Body of pancreas (tissue), 4 donors: ENCODE measurements around the gene BHMT2. TPM values are rescaled to one million over a fixed set of nuclear protein-coding genes. Genes with fewer than 3 reads are reported as not detected.

Experiments
- ATAC-seq: fragments of 150-250 bp; one replicate; pipeline ENCODE4 v1.9.1; 2016
- DNase-seq, 4 donors: peaks; one replicate each; pipeline ENCODE4 v3.0.0-alpha.2; 2019
- H3K27ac ChIP-seq, 4 donors: fragments of 200-600 bp; sonication (generic); 1 replicate in 3 of 4; 2 replicates in 1 of 4; pipeline versions ENCODE4 v1.5.1 to v1.6.1; 2016 to 2019; ENCODE audit warnings: mild to moderate bottlenecking in 1 of 4, mixed read lengths in 1 of 4, moderate library complexity in 1 of 4
- H3K27me3 ChIP-seq, 2 donors: fragments of 200-600 bp; sonication (generic); one replicate each; pipeline ENCODE4 v1.6.0; 2016; ENCODE audit warnings: mild to moderate bottlenecking in 1 of 2
- H3K36me3 ChIP-seq, 2 donors: fragments of 200-600 bp; sonication (generic); replicated peaks in 1 of 2; 2 replicates each; pipeline ENCODE4 v1.5.1; 2016; ENCODE audit warnings: low read depth in 2 of 2; ENCODE audit not compliant: insufficient read depth in 1 of 2
- H3K4me1 ChIP-seq: fragments of 200-600 bp; sonication (generic); one replicate; pipeline ENCODE4 v1.6.0; 2016
- H3K4me3 ChIP-seq, 2 donors: fragments of 200-600 bp; sonication (generic); 1 replicate in 1 of 2; 2 replicates in 1 of 2; pipeline ENCODE4 v1.5.1; 2016 to 2019
- H3K9me3 ChIP-seq, 3 donors: fragments of 200-600 bp; sonication (generic); 1 replicate in 2 of 3; 2 replicates in 1 of 3; pipeline ENCODE4 v1.5.1; 2016
- CTCF ChIP-seq, 7 experiments: fragments of 450-650 bp in 4 of 7; fragments of 200-600 bp in 3 of 7; sonication (generic) in 3 of 7; IDR thresholded peaks; one replicate each; pipeline ENCODE4 v1.5.1; 2016 to 2019; ENCODE audit warnings: antibody characterized with exemption in 7 of 7
- POLR2A ChIP-seq, 3 donors: fragments of 450-650 bp; IDR thresholded peaks; one replicate each; pipeline ENCODE4 v1.6.1; 2016; ENCODE audit warnings: antibody characterized with exemption in 3 of 3, mild to moderate bottlenecking in 2 of 3
- WGBS, 2 donors: methylation state at CpG; one replicate each; pipeline ENCODE4 v1.1.5; 2017; 5-methylcytosine and 5-hydroxymethylcytosine counted together
- intact Hi-C: fragments of 100-400 bp; cut with DNase I; formaldehyde crosslinking; loops from one replicate; pipeline ENCODE4 v1.15.1; 2023
- total RNA-seq, 2 donors: library from RNA; depleted of rRNA; stranded (reverse); fragments of >200 nt; gene quantifications; one replicate each; pipeline ENCODE4 v1.1.0, GENCODE V29; 2016

Gene BHMT2
- 1 to 10 TPM; 1.6 to 2.6 TPM for total RNA-seq

GRCh38 chr5:79069488-79070349 lies at the start of gene BHMT2, which contains the start of gene DMGDH:
Gene BHMT2 (plus strand): TSS chr5:79069767. CDS start chr5:79069783, 16 bp downstream.
Gene DMGDH (minus strand): TSS chr5:79069674. CDS start chr5:79069620, 54 bp downstream.
- no peak within 1 kb of the TSS for H3K4me3 ChIP-seq
- ATAC-seq, result peak; percentile 56
- peaks cover 0 to 8% of the 10 kb centered on the region in 2 donors for H3K27me3 ChIP-seq
- 30 to 70% methylated on average over 27 to 77 of the region's 79 CpGs for WGBS, 2 donors
- H3K9me3 ChIP-seq, result no peaks in the 10 kb centered on the region
- intact Hi-C loops, result no loop called here
- TF ChIP-seq CTCF (IDR thresholded peaks at IDR 0.05) (no peak), POLR2A (IDR thresholded peaks at IDR 0.05) (no peak)
- no peak within 1 kb of the TSS for H3K27ac ChIP-seq
- H3K4me1 ChIP-seq, result peaks cover 10% of the 10 kb centered on the region
- H3K36me3 ChIP-seq, result no peaks in the 10 kb centered on the region
- DNase-seq, result peak; percentile 22 to 56 (median 25)

GRCh38 chr5:79020861-79021561 lies 48.6 kb upstream of the BHMT2 start:
- H3K9me3 ChIP-seq, result no peaks in the 10 kb centered on the region
- H3K4me3 ChIP-seq, result no peak overlapping the region
- no peaks in the 10 kb centered on the region for H3K36me3 ChIP-seq
- peaks cover 14% of the 10 kb centered on the region for H3K4me1 ChIP-seq
- peak; percentile 60 to 68 (median 64) for DNase-seq
- WGBS, 2 donors, result 9 to 16% methylated on average over 14 of the region's 14 CpGs
- ATAC-seq, result peak; percentile 81
- no peak overlapping the region for H3K27ac ChIP-seq
- intact Hi-C loops, result loop anchor here (10.0 kb wide), 1 partner anchor 114 kb away; no protein-coding TSS in a partner anchor
- TF ChIP-seq POLR2A (IDR thresholded peaks at IDR 0.05) (no peak), CTCF (IDR thresholded peaks at IDR 0.05) (peak; percentile 63 to 76 (median 71))
- H3K27me3 ChIP-seq, result no peaks in the 10 kb centered on the region

- Histone ChIP-seq H3K4me1 (peaks cover 14% of the 10 kb centered on the region), H3K4me3 (no peak overlapping the region), H3K9me3 (no peaks in the 10 kb centered on the region), H3K36me3 (no peaks in the 10 kb centered on the region), H3K27me3 (no peaks in the 10 kb centered on the region), H3K27ac (no peak overlapping the region)
- intact Hi-C loops, result loop anchor here (10.0 kb wide), 1 partner anchor 113 kb away; no protein-coding TSS in a partner anchor
- WGBS, 2 donors, result 29 to 32% methylated on average over 4 of the region's 4 CpGs
- ATAC-seq (no peak), DNase-seq (no peak)
- no peak for TF ChIP-seq CTCF (IDR thresholded peaks at IDR 0.05)
- no peak for TF ChIP-seq POLR2A (IDR thresholded peaks at IDR 0.05)
Observed at GRCh38 chr5:79021753-79022152, 47.8 kb upstream of the BHMT2 start.

- peaks cover 14% of the 10 kb centered on the region for H3K4me1 ChIP-seq
- ATAC-seq (no peak), DNase-seq (no peak)
- no peak overlapping the region for H3K27ac ChIP-seq
- H3K4me3 ChIP-seq, result no peak overlapping the region
- no peaks in the 10 kb centered on the region for H3K36me3 ChIP-seq
- H3K9me3 ChIP-seq, result no peaks in the 10 kb centered on the region
- TF ChIP-seq POLR2A (IDR thresholded peaks at IDR 0.05), result no peak
- no peak for TF ChIP-seq CTCF (IDR thresholded peaks at IDR 0.05)
- intact Hi-C loops, result loop anchor here (10.0 kb wide), 1 partner anchor 112 kb away; no protein-coding TSS in a partner anchor
- H3K27me3 ChIP-seq, result no peaks in the 10 kb centered on the region
- 78 to 82% methylated on average over 2 of the region's 2 CpGs for WGBS, 2 donors
Observed at GRCh38 chr5:79022771-79023170, 46.8 kb upstream of the BHMT2 start.
